Measurements from ENCODE around the gene UNC13B.

UNC13B gene

DNA sequence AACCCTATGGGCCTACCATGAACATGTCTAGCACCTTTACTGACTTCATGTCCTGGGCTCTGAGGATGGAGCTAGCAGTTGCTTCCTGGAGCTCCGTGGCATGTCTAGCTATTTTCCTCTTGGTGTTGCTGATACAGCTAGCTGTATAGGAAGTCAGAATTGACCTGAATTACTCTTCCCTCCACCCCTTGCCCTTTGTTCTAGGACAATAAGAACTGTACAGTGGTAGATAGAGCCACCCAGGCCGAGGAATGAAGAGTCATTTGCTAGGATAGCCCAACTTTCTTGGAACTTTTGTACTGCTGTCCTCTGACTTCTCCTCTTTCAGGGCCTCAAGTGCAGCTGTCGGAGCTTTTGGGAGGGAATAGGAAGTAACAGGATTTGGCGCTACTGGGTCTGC lies 218.2 kb downstream of the UNC13B start:
- no peak overlapping the region for H3K4me3 ChIP-seq (ENCODE audit: low read length)
- TF ChIP-seq, protein P1, sequence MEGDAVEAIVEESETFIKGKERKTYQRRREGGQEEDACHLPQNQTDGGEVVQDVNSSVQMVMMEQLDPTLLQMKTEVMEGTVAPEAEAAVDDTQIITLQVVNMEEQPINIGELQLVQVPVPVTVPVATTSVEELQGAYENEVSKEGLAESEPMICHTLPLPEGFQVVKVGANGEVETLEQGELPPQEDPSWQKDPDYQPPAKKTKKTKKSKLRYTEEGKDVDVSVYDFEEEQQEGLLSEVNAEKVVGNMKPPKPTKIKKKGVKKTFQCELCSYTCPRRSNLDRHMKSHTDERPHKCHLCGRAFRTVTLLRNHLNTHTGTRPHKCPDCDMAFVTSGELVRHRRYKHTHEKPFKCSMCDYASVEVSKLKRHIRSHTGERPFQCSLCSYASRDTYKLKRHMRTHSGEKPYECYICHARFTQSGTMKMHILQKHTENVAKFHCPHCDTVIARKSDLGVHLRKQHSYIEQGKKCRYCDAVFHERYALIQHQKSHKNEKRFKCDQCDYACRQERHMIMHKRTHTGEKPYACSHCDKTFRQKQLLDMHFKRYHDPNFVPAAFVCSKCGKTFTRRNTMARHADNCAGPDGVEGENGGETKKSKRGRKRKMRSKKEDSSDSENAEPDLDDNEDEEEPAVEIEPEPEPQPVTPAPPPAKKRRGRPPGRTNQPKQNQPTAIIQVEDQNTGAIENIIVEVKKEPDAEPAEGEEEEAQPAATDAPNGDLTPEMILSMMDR (conservative IDR thresholded peaks at IDR 0.05; ENCODE audit: low read length): no peak
- DNase-seq (ENCODE audit: low read depth): no peak

DNA sequence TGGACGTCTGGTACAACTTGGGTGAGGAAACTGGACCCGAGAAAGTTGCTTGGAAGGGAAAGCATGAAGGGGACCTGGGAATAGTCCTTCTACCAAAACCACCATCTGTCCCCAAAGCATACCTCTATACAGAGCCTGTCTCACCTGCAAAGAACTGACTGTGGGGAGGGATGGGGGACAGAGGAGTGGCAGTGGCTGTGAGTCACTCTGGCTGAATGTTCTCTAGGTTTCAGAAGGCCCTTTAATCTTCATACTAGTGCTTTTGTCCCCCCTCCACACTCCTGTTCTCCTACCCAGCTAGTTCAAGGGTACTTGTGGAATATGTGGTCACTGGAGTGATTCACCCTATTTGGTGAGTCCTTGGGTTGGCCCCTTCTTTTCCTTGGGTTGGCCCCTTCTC lies 218.8 kb downstream of the UNC13B start:
- no peak overlapping the region for H3K4me3 ChIP-seq (ENCODE audit: low read length)
- TF ChIP-seq, protein P1 (conservative IDR thresholded peaks at IDR 0.05; ENCODE audit: low read length): no peak
- DNase-seq (ENCODE audit: low read depth): no peak

DNA sequence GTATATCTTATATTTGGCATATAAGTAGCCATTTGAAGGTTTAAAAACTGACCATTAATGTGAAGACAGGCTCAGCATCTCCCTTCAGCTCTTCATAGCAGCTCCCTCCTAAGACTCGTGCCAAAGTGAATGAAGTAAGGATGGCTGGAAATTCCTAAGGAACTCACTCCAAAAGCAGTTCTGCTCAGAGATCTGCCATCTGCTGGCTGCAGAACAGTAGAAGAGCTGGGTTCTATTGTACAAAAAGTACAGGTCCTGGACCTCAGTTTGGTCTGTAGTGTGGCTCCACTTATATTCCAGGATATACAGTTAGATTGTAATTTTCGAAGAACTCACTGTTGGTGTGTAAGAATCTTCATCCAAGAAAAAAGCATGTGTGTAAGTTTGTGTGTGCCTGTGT lies 223.2 kb downstream of the UNC13B start:
- peak; percentile 81 for DNase-seq (ENCODE audit: low read depth)
- TF ChIP-seq, protein P1 (conservative IDR thresholded peaks at IDR 0.05; ENCODE audit: low read length): peak; percentile 82

DNA sequence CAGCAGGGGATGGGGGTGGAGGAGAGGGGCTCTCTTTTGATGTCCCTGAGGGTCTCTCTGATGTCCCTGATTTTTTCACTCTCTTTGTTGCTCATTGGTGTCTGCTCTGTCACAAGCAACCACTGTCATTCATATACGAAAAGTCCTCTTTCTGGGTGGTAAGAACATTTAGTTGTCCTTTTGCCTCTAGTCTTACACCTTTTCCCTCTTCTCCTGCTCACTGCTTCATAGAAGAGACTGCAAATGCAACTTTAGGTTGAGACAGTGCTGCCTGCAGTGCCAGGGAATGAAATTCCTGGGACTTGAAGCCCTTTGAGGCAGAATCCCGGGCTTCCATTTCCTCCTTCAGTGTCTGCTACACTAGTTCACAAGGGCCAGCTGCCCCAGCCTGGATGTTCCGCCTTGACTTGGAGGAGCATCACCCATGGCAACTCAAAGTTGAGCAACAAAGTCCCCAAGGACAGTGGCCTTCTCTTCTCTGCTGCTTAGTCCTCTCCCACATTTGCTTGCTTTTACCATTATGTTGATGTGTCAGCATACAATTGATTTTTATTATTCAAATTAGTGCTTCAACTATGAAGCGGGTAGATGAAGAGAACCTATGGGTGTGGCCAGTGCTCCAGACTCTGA lies 233.4 kb downstream of the UNC13B start:
- TF ChIP-seq, protein P1 (conservative IDR thresholded peaks at IDR 0.05; ENCODE audit: low read length): no peak
- H3K4me3 ChIP-seq (ENCODE audit: low read length): no peak overlapping the region
- DNase-seq (ENCODE audit: low read depth): no peak

More for the DNA sequence above, 223.2 kb downstream of the UNC13B start:
- no peak overlapping the region for H3K4me3 ChIP-seq (ENCODE audit: low read length)

DNA sequence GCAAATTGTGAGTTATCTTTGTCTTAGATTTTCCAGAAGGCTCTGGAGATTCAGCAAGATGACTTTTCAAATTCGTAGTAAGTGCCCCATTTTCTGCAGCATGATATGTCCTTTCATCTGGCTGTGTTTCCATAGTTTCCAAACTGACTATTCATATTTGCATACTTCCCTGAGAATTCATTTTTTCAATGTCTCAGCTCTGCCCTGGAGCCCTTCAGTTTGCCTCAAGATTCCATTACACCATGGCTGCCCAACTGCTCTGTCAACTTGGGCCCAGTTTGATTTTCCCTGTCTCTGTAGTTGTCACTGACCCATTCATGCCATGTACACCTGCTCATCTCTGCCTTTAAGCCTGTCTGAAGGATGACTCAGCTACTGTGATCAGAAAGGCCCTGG lies 233.9 kb downstream of the UNC13B start:
- no peak for DNase-seq (ENCODE audit: low read depth)
- H3K4me3 ChIP-seq (ENCODE audit: low read length): no peak overlapping the region
- TF ChIP-seq, protein P1 (conservative IDR thresholded peaks at IDR 0.05; ENCODE audit: low read length): no peak

DNA sequence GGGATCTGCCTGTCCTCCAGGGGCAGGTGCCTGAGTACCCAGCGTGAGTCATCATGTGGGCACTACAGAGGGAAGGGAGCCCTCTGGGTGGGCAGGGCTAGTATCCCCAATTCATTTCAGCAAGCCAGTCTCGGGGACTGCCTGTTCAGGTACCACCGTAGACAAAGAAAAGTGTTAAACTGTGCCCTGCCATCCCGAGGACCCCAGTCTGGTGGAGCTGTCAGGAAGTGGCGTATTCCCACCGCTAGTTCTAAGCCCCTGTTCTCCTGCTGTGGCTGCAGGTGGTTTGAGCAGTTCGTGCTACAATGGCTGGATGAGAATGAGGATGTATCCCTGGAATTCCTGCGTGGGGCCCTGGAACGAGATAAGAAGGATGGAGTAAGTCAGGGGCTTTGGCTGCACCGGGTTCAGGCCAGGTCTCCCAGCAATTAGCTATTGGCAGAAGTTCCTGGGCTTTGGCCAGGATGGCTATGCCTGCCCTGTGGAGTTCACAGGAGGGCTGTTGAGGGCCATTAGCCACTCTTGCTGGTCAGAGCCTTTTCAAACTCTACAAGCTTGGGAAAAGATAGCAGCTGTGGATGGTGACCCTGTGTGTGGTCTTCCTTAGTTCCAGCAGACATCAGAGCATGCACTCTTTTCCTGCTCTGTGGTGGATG lies 234.9 kb downstream of the UNC13B start:
- TF ChIP-seq, protein P1 (conservative IDR thresholded peaks at IDR 0.05; ENCODE audit: low read length): no peak
- no peak for DNase-seq (ENCODE audit: low read depth)
- no peak overlapping the region for H3K4me3 ChIP-seq (ENCODE audit: low read length)

DNA sequence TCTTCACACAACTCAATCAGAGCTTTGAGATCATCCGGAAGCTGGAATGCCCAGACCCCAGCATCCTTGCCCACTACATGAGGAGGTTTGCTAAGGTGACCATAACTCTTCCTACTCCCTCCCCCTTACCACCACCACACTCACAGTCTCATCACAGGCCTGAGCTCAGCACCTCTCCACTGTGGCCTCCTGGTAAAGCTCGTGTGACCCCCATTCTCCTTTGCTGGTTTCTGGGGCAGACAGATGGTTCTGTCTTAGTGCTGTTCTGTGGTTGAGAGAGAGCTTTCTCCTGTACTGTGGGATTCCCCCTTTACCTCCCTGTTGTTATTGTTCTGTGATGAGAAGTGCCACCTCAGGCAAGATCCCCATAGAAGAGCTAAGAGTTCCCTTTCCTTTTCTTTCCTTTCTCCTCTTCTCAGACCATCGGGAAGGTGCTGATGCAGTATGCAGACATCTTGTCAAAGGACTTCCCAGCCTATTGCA lies 235.4 kb downstream of the UNC13B start:
- DNase-seq (ENCODE audit: low read depth): no peak
- H3K4me3 ChIP-seq (ENCODE audit: low read length): no peak overlapping the region
- TF ChIP-seq, protein P1 (conservative IDR thresholded peaks at IDR 0.05; ENCODE audit: low read length): no peak

All from AG10803 (cell line).